Activated CD8-positive, alpha-beta memory T cell treated with anti-CD3 and anti-CD28 coated beads for 36 hours (primary cell): Measurements from ENCODE around the gene FGF22. TPM values are rescaled to one million over a fixed set of nuclear protein-coding genes. Genes with fewer than 3 reads are reported as not detected.
"Not testable (repeated sequence)": the region's sequence is repeated elsewhere in the genome, so short reads cannot be mapped to it uniquely, and the experiment has no call there.

Experiments
- CTCF ChIA-PET: fragments of 350-600 bp; sonication (Branson Sonifier 250); formaldehyde crosslinking; loops from one replicate; lab custom pipeline; 2021; ENCODE audit warnings: antibody characterized with exemption; lab: Charles Lee
- POLR2A ChIA-PET: fragments of 350-600 bp; sonication (Branson Sonifier 250); formaldehyde crosslinking; loops from one replicate; lab custom pipeline; 2021; ENCODE audit warnings: antibody characterized with exemption; lab: Charles Lee
- total RNA-seq, 2 experiments: library from RNA; stranded (reverse); gene quantifications; one replicate each; pipeline ENCODE4 v1.2.3, GENCODE V29; 2021

The FGF22 gene
- total RNA-seq, 2 experiments from 2014 or later = not detected

GRCh38 chr19:618674-619285 lies 20.9 kb upstream of the FGF22 start:
- ChIA-PET CTCF (no interaction called here), POLR2A (no interaction called here)

GRCh38 chr19:619286-620002 lies 20.2 kb upstream of the FGF22 start:
- CTCF ChIA-PET = no interaction called here
- POLR2A ChIA-PET = no interaction called here

GRCh38 chr19:620166-620862 lies 19.4 kb upstream of the FGF22 start:
- ChIA-PET POLR2A (no interaction called here), CTCF (interaction anchor here (0.9 kb wide), 1 partner anchor 36 kb away, joined by 3 read pairs; no protein-coding TSS in a partner anchor)

GRCh38 chr19:621191-621590 lies 18.5 kb upstream of the FGF22 start:
- POLR2A ChIA-PET = not testable (repeated sequence)
- CTCF ChIA-PET = interaction anchor here (0.9 kb wide), 1 partner anchor 37 kb away, joined by 3 read pairs; no protein-coding TSS in a partner anchor

GRCh38 chr19:621819-622218 lies 17.9 kb upstream of the FGF22 start:
- CTCF ChIA-PET = interaction anchor here (1.1 kb wide), 1 partner anchor 18 kb away, joined by 3 read pairs; no protein-coding TSS in a partner anchor
- POLR2A ChIA-PET = no interaction called here

- ChIA-PET CTCF (interaction anchor here (1.1 kb wide), 1 partner anchor 19 kb away, joined by 3 read pairs; no protein-coding TSS in a partner anchor), POLR2A (no interaction called here)
Measured at GRCh38 chr19:622666-623065, 17.0 kb upstream of the FGF22 start.

GRCh38 chr19:623175-623916 lies 16.3 kb upstream of the FGF22 start:
- POLR2A ChIA-PET = interaction anchor here (1.1 kb wide), 1 partner anchor 19 kb away, joined by 3 read pairs; no protein-coding TSS in a partner anchor
- CTCF ChIA-PET = interaction anchor here (1.1 kb wide), 1 partner anchor 19 kb away, joined by 3 read pairs; no protein-coding TSS in a partner anchor

- POLR2A ChIA-PET = interaction anchor here (1.1 kb wide), 1 partner anchor 20 kb away, joined by 3 read pairs; no protein-coding TSS in a partner anchor
- CTCF ChIA-PET = no interaction called here
Measured at GRCh38 chr19:623974-624373, 15.7 kb upstream of the FGF22 start.

GRCh38 chr19:624433-625109 lies 15.1 kb upstream of the FGF22 start:
- ChIA-PET CTCF (no interaction called here), POLR2A (no interaction called here)

GRCh38 chr19:625257-625656 lies 14.4 kb upstream of the FGF22 start:
- CTCF ChIA-PET = no interaction called here
- POLR2A ChIA-PET = interaction anchor here (0.9 kb wide), 1 partner anchor 13 kb away, joined by 3 read pairs; no protein-coding TSS in a partner anchor

GRCh38 chr19:626566-626965 lies 13.1 kb upstream of the FGF22 start:
- CTCF ChIA-PET, POLR2A ChIA-PET: not testable (repeated sequence)

GRCh38 chr19:628168-628567 lies 11.5 kb upstream of the FGF22 start:
- ChIA-PET CTCF (no interaction called here), POLR2A (no interaction called here)

GRCh38 chr19:629515-629914 lies 10.2 kb upstream of the FGF22 start:
- POLR2A ChIA-PET = not testable (repeated sequence)
- CTCF ChIA-PET = interaction anchor here (1.0 kb wide), 1 partner anchor 17 kb away, joined by 3 read pairs; no protein-coding TSS in a partner anchor

GRCh38 chr19:629961-630714 lies 9.5 kb upstream of the FGF22 start:
- POLR2A ChIA-PET = no interaction called here
- CTCF ChIA-PET = interaction anchor here (1.0 kb wide), 1 partner anchor 17 kb away, joined by 3 read pairs; no protein-coding TSS in a partner anchor

GRCh38 chr19:632579-633067 lies 7.1 kb upstream of the FGF22 start:
- ChIA-PET CTCF (interaction anchor here (0.9 to 1.2 kb wide), 3 partner anchors 20 to 122 kb away, joined by 3 read pairs; no protein-coding TSS in a partner anchor), POLR2A (interaction anchor here (0.6 to 1.0 kb wide), 2 partner anchors 8 to 27 kb away, joined by 3 to 10 read pairs; no protein-coding TSS in a partner anchor)

- ChIA-PET POLR2A (interaction anchor here (1.0 to 1.2 kb wide), 2 partner anchors 22 to 26 kb away, joined by 5 to 10 read pairs; no protein-coding TSS in a partner anchor), CTCF (interaction anchor here (1.2 kb wide), 1 partner anchor 28 kb away, joined by 3 read pairs; no protein-coding TSS in a partner anchor)
Measured at GRCh38 chr19:633068-633785, 6.5 kb upstream of the FGF22 start, which contains the start of gene POLRMT. POLRMT (minus strand) TSS chr19:633537; CDS start chr19:633512, 25 bp downstream.
